ENCODE results near the gene ANKLE1. TPM values are rescaled to one million over a fixed set of nuclear protein-coding genes. Genes with fewer than 3 reads are reported as not detected.

The ANKLE1 gene, protein sequence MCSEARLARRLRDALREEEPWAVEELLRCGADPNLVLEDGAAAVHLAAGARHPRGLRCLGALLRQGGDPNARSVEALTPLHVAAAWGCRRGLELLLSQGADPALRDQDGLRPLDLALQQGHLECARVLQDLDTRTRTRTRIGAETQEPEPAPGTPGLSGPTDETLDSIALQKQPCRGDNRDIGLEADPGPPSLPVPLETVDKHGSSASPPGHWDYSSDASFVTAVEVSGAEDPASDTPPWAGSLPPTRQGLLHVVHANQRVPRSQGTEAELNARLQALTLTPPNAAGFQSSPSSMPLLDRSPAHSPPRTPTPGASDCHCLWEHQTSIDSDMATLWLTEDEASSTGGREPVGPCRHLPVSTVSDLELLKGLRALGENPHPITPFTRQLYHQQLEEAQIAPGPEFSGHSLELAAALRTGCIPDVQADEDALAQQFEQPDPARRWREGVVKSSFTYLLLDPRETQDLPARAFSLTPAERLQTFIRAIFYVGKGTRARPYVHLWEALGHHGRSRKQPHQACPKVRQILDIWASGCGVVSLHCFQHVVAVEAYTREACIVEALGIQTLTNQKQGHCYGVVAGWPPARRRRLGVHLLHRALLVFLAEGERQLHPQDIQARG
- total RNA-seq, result under 1 TPM in 1 of 2 donors, not detected in 1; 0.51 TPM

DNA sequence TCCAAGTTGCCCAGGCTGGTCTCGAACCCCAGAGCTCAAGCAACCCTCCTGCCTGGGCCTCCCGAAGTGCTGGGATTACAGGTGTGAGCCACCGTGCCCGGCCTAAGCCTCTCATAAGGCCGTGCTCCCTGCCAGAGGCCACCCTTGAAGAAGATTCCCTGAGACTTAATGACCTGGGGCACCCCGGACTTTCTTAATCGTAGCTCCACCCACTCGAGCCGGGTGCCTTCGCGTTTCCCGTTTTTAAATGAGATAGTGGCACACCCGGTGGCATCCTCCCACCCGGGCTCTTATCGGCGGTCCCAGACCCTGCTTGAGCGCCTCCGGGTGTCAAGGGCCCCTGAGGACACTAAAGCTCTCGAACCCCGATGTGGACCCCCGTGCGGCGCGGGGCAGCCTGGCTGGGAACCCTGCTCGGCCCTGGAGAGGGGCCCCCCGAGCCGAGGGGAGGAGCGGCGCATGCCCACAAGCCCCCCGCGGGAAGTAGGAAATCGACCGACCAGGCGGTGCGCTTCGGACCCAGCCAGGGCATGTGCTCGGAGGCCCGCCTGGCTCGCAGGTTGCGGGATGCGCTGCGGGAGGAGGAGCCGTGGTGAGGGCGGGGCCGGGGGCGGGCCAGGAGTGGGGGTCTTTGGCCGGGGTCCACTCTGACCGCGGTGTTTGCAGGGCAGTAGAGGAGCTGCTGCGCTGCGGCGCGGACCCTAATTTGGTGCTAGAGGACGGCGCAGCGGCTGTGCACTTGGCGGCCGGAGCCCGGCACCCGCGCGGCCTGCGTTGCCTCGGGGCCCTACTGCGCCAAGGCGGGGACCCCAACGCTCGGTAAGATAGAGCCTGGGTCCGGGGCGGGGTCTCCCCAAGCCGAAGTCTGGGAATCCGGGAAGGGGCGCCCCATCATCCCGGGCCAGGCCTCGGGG is at the start of gene ANKLE1:
Gene ANKLE1 (plus strand): TSS at position 511 of the 914 bp plus-strand sequence. CDS start 20 bp downstream, at position 531.
- Histone ChIP-seq H3K9me3 (no peaks in the 10 kb centered on the region), H3K27me3 (peaks cover 6 to 8% of the 10 kb centered on the region in 2 donors), H3K27ac (no peak within 1 kb of the TSS), H3K36me3 (peaks cover 22% of the 10 kb centered on the region), H3K4me3 (peak within 1 kb of the TSS in 1 of 2 donors; percentile 44), H3K4me1 (peaks cover 0 to 17% of the 10 kb centered on the region in 2 donors)
- TF ChIP-seq, protein P1, sequence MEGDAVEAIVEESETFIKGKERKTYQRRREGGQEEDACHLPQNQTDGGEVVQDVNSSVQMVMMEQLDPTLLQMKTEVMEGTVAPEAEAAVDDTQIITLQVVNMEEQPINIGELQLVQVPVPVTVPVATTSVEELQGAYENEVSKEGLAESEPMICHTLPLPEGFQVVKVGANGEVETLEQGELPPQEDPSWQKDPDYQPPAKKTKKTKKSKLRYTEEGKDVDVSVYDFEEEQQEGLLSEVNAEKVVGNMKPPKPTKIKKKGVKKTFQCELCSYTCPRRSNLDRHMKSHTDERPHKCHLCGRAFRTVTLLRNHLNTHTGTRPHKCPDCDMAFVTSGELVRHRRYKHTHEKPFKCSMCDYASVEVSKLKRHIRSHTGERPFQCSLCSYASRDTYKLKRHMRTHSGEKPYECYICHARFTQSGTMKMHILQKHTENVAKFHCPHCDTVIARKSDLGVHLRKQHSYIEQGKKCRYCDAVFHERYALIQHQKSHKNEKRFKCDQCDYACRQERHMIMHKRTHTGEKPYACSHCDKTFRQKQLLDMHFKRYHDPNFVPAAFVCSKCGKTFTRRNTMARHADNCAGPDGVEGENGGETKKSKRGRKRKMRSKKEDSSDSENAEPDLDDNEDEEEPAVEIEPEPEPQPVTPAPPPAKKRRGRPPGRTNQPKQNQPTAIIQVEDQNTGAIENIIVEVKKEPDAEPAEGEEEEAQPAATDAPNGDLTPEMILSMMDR (IDR thresholded peaks at IDR 0.05), result no peak
- no peak for DNase-seq (ENCODE audit: low spot score)

DNA sequence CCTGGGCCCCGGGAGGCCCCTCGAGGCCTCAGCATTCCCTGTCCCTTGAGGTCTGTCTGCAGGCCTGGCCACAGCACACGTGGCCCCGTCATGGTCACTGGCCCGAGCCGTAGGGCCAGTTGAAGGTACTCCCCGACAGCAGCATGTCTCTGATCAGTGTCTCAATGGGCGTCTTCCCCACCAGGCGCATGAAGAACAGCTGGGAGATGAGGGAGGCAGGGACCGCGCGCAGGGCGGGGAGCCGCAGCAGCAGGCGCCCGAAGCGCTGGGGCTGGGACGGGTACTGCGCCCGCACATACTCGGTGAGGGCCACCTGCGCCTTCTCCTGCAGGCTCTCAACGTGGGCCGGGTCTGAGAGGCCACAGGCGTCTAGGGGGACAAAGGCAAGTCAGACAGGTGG is 49.4 kb upstream of the ANKLE1 start:
- TF ChIP-seq, protein P1 (IDR thresholded peaks at IDR 0.05), result no peak
- Histone ChIP-seq H3K27ac (no peak overlapping the region), H3K9me3 (no peaks in the 10 kb centered on the region), H3K4me1 (peaks cover 0 to 33% of the 10 kb centered on the region in 2 donors), H3K36me3 (peaks cover 23% of the 10 kb centered on the region), H3K27me3 (no peaks in the 10 kb centered on the region), H3K4me3 (no peak overlapping the region)
- no peak for DNase-seq (ENCODE audit: low spot score)

DNA sequence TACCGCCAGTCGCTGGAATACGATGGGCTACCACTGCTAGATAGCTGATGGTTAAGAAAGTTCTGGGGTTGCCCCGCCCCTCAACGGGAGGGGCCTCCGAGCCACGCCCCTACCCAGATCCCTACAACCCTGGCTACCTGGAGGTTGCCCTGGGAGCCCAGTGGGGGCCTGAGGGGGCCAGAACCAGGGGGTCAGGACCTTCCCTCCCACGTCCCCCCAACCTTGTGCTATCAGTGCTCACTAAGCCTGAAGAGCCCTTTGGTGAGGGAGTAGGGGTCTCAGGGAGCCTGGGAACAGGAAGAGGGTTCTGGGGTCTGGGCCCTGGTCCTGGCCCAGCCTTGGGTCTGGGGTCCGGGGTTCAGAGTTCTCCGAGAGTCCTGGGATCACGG is 46.8 kb upstream of the ANKLE1 start:
- peak; percentile 74 for DNase-seq (ENCODE audit: low spot score)
- Histone ChIP-seq H3K4me3 (peak overlapping the region; percentile 31 to 59), H3K27ac (peak overlapping the region; percentile 67 to 69)

DNA sequence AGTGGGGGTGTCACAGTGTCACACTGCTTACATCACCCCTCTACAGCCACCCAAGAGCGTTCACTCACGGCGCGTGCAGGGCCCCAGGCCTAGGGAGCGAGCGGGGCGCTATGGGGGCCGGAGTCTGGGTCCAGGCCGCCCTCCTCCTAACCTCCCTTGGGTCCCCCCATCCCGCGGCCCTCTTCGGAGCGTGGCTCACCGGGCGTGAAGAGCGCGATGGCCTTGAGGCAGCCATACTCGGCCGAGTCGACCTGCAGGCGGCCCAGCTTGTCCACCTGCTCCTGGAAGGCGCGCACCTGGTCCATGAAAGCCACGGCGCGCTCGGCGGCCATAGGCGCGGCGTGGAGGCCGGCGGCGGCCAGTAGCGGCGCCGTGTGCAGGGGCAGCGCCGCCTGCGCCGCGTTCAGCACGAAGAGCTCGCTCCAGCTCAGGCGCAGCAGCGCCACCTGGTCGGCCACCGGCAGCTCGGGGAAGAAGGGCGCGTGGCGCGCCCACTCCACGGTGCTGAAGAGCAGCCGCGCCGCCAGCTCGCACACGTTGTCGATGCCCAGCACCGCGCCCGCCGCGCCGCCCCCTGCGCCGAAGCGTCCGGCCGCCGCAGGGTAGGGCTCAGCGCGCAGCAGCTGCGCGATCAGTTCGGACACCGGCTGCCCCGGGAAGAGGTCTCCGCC is 46.3 kb upstream of the ANKLE1 start:
- Histone ChIP-seq H3K27ac (peak overlapping the region; percentile 67 to 69), H3K4me1 (peaks cover 0 to 27% of the 10 kb centered on the region in 2 donors), H3K27me3 (no peaks in the 10 kb centered on the region), H3K9me3 (no peaks in the 10 kb centered on the region), H3K36me3 (peaks cover 33% of the 10 kb centered on the region), H3K4me3 (peak overlapping the region; percentile 31 to 59)
- DNase-seq (ENCODE audit: low spot score), result no peak
- TF ChIP-seq, protein P1 (IDR thresholded peaks at IDR 0.05), result peak; percentile 51 to 84

More for the DNA sequence above, 46.8 kb upstream of the ANKLE1 start:
- Histone ChIP-seq H3K9me3 (no peaks in the 10 kb centered on the region), H3K36me3 (peaks cover 33% of the 10 kb centered on the region), H3K27me3 (no peaks in the 10 kb centered on the region), H3K4me1 (peaks cover 0 to 27% of the 10 kb centered on the region in 2 donors)
- TF ChIP-seq, protein P1 (IDR thresholded peaks at IDR 0.05), result no peak
